ENCODE measurements around the gene KRTAP24-1. TPM values are rescaled to one million over a fixed set of nuclear protein-coding genes. Genes with fewer than 3 reads are reported as not detected.

The KRTAP24-1 gene, protein sequence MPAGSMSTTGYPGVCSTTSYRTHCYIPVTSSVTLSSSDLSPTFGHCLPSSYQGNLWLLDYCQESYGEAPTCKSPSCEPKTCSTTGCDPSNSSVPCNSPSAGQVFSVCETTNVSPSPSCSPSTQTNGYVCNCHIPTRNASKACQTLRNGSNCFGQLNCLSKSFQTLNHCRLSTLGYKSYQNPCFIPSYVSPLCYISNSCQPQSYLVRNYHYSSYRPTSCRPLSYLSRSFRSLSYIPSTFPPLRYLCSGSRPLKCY
- not detected in 2 replicates for total RNA-seq (2014; rRNA removed; shearing (Covaris generic))
- not detected in 2 replicates for polyA plus RNA-seq (2015; cell fraction: cytosol; rRNA removed)
- not detected in 2 replicates for polyA plus RNA-seq (2015; cell fraction: nucleus; rRNA removed)

DNA sequence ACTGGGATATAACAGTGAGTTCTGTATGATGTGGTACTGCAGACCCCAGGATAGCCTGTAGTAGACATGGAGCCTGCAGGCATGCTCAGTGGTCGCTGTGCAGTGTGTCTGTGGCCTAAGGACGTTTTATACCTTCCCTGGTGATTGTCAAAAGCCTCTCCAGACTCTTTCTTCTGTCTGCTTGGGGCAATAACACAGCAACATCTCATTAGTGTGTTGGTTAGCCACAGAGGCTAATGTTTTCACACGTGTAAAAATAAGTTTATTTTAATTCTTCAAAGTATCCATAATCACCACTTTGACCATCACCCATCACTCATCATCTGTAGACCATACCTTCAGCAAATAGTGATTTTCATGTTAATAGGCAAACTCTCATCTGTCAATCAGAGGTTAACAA, at the start of gene KRTAP24-1:
TSS of gene KRTAP24-1 (minus strand) at position 101 of the 400 bp plus-strand sequence. CDS start at position 83, 18 bp downstream.
- no peak for DNase-seq (ENCODE audit: low read depth)

DNA sequence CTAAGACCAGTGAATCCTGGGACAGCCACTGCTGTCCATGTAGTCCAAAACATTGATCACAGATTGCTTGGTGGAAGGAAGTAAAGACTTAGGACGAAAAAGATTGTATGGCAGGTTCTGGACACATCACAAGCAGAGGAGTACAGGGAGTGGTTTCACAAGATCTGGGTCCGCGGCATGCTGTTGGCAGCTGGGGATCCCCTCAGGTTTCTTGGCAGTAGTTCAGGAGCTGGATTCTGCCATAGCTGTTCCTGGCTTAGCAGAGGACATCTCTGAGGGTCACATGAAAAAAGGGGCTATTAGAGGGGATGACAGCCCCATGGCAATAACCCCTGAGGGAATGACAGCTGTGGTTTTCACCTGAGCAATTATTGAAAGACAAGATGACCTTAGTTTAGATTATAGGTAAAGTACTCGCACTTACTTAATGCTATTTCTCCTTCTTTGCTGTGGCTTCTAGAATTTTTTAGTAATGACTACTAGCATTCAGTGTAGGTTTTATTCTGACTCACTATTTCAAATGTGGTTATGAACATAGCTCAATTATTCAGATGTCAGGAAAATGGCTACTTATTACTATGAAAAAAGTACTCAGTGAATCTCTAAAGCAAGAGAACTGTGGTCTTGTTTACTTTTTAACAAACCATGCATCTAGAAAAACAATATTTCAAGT, 46.6 kb upstream of the KRTAP24-1 start:
- peak; percentile 8 for DNase-seq (ENCODE audit: low read depth)

DNA sequence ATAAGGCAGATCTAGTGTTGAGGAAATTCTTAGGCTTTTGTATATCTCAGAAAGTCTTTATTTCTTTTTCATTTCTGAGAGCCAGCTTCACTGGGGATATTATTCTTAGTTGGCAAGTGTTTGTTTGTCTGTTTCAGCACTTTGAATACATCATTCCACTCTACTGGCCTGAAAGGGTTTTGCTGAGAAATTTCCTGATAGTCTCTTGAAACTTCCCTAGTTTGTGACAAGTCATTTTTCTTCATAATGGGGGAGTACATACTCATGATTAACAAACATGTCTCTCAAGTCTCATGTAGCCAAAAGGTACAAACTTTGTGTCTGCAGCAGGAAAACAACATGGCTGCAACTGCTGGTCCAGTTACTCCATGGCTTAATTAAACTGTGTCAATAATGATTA, 43.6 kb upstream of the KRTAP24-1 start:
- no peak for DNase-seq (ENCODE audit: low read depth)

DNA sequence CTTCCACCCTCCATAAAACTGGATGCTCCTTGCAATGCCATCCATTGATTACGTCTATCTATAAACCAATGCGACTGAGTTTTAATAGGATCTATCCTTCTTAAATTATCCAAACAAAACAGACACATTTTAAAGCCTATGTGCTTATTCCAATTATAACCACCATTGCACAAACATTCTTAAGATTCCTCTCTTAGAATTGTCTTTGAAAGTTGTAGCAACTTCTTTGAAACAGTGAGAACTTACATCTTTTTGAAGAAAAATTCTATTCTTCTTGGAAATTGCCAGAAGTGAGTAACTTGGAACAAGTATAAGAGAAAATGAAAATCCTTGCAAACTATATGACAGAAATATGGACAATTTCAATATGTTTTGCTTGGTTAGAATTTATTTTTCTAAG, 37.5 kb upstream of the KRTAP24-1 start, which contains the start of gene KRTAP26-1:
TSS of gene KRTAP26-1 (minus strand) at position 101 of the 400 bp plus-strand sequence. CDS start 280 bp downstream, outside the sequence.
- DNase-seq (ENCODE audit: low read depth): no peak

DNA sequence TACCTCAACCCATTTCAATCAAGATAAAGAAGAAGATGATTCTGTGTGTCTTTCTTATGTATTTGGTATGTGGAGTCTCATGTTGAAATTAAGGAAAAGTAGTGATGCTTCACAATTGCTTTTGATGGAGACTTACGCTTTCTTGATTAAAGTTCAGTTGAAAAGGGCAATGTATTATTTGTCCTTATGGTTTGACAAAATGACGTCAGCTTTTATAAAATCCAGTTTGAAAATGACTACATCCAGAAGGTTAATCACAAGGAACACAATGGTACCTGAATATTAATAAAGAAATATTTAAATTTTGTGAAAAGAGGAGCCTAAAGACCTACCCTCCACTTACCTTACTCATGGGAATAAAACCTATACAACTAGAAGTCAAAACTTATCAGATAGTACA, 33.0 kb upstream of the KRTAP24-1 start:
- DNase-seq (ENCODE audit: low read depth): no peak

DNA sequence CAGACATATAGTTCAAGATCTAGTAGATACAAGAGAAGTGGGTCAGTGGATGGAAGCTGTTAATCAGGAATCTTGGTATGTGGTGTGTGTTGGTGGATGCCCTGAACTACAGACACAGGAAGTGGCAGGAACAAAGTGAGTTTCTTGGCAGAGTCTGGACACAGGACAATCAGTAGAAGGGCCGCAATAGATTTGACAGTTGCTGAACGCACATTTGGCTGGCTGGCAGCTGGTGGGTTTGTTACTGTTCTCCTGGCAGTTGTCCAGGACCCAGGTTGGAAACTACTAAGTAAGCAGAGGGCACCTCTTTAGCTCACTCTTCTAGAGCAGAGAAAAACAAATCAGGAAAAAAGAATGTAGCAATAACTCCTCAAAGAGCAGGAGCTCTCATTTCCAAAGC, 24.1 kb upstream of the KRTAP24-1 start:
- DNase-seq (ENCODE audit: low read depth): no peak

DNA sequence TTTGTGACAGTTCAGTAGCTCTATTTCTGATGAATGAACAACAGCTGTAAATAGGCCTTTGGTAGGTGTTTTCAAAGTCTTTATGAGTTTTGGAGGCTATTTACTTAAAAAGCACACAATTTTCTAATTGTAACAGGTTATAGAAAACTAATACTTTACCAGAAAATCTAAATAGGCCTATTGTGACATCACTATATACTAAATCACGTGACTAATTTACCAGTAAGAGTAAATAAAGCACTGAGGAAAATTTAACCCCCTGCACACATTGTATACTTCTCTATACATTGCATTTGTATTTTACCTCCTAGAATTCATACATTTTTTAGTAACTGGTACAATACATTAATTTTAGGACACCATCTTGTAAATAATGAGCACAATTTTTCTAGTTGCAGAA, 22.4 kb upstream of the KRTAP24-1 start:
- DNase-seq (ENCODE audit: low read depth): no peak

DNA sequence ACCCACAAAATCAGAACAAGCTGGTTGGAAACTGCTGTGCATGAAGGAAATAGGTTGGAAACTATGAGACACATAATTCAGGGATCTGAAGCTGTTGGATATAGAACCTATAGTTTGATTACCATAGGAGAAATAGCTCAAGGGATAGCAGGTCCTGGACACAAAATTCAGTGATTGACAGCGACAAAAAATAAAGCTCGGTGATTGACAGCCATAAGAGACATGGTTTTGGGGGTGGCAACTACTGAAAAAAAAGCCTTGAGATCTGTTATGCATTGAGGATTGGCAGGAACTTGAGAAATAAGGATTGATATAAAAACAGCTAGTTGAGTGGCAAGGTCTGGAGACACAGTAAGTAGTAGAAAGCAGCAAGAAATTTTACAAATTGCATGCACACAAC, 6.5 kb upstream of the KRTAP24-1 start, which contains the start of gene KRTAP25-1:
TSS of gene KRTAP25-1 (minus strand) at position 300 of the 400 bp plus-strand sequence. CDS start at position 276, 24 bp downstream.
- no peak for DNase-seq (ENCODE audit: low read depth)

DNA sequence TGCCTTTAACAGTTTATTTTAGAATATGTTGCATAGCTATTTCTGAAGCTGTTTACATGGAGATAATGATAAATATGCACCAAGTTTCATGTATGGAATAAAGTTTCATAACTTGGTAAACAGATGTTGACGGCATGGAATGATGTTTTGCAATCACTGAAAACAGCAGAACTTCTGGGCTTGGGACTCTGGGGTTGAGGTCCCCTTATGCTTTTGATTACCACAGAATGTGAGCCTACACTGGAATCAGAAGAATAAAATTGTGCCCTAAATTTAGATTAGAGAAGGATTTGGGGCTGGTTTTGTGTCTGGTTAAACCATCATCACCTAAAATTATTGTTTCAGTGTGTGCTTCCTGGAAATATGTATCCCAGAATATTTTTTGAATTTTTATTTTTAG, 11.1 kb downstream of the KRTAP24-1 start:
- DNase-seq (ENCODE audit: low read depth): no peak

DNA sequence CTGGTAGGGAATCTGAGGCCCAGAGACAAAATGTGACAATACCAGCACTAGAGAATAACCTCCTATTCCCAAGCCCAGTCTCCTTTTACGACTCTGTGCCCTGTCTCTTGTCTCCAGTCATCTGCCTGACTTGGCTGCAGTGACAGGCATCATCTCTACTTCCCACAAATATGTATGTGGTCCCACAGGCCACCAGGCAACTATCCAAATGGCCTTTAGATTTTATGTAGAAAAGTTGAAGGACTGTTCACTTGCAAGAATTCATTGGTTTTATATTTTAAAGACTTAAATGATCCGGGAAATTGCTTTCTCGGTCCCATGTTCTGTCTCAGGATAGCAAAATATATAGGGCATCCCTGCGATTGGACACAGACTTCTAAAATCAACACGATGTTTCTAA, 11.6 kb downstream of the KRTAP24-1 start:
- no peak for DNase-seq (ENCODE audit: low read depth)

DNA sequence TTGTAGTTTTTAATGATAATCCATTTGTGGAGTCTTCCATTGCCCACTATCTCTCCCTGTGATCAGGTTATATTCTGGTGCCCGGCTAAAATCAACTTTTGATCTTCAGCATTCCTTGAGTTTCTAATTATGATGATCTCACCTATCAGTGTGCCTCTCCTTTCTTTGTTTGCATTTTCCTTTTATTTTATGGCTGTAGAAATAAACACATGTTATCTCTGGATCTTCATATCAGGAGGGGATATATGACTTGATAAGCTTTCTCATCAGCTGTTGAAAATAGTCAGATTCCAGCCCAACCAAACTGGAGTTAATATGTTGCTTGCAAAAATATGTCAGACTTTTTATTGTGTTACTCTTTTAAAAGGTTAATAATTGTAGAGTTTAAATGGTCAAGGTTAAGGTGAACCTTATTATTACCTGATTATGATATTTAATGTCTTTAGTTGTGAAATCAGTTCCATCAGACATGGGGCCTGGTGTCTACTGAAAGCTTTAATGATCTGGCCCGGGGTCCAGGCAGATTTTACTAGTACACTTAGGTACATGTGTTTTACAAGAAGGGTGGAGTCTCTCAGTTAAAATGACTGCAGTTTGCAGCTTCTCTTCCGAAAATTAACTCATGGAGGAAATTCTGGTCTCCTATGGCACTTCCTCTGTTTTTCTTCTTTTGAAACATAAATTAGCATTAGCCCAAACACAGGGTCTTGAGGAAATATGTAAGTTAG, 12.8 kb downstream of the KRTAP24-1 start:
- DNase-seq (ENCODE audit: low read depth): no peak

DNA sequence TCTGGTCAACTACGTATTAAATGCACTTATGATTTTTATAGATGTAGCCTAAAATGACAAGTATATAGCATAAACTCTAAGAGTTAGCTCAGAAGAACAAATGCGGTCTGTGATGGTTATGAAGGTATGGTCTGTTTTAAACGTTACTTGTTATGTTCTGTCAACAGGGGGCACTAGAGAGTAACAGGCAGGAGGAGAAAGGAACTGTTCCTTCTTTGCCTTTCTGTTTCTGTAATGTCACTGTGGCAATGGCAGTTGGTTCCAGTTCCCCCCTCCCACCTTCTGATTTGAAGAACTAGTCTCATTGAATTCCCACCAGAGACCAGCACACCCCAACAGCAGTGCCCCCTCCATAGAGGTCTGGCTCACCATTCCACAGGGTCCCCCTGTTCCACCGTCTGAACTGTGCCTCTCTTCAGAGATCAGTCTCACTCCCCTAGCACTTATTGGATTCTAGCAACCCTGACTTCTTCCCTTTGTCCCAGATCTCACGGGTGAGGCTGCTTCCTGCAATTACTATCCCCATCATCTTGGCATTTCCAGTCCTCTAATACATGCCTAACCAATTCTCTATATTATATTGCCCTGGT, 14.0 kb downstream of the KRTAP24-1 start:
- peak; percentile 2 for DNase-seq (ENCODE audit: low read depth)

DNA sequence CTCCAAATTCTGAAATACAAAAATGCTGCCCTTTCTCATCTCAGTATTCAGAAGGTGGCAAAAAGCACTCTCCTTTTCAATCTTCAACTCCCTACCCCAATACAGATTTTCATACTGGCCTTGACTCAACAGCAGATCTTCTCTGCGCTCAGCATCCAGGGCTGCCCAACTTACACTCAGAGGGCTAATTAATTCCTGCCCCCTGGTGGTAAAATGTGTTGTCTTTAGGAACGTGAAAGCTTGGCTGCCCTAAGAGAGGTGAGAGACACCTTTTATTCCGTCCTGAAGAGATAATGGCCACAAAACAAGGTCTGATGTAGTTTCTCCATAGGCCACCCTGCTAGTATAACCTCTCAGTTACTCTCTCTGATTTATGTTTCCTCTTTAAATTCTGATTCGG, 25.0 kb downstream of the KRTAP24-1 start:
- peak; percentile 10 for DNase-seq (ENCODE audit: low read depth)

DNA sequence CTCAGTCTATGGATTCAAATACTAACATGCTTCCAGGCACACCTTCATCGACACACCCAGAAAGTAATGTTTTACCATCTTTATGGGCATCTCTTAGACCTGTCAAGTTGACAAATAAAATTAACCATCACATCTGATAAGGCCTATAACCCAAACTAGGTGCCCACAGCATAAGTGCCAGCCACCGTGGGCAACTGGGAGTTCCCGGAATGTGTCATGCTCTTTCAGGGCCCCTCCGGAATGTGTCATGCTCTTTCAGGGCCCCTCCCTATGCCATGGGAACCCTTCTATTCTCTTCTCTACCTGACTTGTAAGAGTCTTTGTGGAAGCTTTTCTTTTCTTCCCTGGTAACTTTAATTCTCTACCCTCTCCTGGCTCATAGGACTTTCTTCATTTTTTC, 26.6 kb downstream of the KRTAP24-1 start:
- DNase-seq (ENCODE audit: low read depth): no peak

DNA sequence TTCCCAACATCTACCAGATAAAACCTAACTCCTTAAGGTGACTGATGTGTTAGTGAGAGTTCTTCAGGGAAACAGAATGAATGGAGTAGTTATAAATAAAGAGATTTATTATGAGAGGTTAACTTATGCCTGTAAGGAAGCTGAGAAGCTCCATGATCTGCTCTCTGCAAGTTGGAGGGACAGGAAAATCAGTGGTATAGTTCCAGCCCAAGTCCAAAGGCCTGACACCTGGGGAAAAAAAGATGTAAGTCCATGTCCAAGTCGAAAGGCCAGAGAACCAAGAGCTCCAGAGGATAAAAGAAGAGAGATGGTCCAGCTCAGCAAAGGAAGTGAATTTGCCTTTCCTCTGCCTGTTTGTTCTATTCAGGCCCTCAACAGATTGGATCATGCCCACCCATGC, 27.1 kb downstream of the KRTAP24-1 start:
- no peak for DNase-seq (ENCODE audit: low read depth)

DNA sequence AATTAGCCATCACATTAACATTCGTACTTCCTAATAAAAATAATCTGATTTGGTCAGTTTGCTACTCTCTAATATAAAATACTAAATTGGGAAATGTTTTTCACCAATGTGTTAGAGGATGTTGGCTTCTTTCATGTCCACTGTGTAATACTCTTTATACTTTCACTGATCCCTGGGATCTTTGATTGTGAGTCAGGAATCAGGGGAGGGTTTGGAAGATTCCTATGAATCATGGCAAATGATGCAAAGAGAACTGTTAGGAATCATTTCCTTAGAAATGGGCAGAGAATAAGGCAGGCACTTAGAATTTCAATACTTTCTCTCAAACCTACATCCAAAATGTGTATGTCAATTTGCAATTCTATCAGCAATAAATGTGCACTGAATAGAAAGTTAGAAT, 31.0 kb downstream of the KRTAP24-1 start:
- DNase-seq (ENCODE audit: low read depth): no peak

DNA sequence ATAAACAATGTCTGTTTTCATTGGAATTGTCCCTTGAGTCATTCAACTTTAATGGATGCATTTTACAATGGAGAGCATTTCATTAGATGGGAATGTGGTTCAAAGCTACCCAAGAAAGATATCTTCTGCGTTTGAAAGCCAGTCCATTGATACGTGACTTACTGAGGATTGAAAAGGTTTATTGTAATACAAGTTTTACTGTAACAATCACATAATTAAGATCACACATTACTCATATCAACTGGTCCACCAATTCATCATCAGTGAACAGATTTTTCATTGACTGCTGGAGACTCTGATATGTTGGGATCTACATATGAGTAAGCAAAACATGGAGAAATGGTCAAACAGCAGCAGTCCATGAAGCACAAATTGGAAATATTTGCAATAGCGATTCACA, 32.8 kb downstream of the KRTAP24-1 start:
- no peak for DNase-seq (ENCODE audit: low read depth)

DNA sequence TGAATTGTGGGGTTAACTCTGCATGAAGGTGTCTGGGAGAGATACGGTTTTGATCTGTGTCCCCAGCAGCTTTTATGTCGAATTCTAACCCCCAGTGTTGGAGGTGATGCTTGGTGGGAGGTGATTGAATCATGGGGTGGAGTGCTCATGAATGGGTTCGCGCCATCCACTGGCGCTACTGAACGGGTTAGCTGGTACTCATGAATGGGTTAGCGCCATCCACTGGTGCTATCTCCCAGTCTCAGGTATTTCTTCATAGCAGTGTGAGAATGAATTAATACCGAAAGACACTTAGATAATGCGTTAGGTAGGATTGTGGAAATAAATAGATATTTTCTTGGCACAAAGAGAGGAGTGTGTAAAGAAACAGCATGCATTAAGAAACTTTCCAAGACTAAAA, 33.9 kb downstream of the KRTAP24-1 start:
- no peak for DNase-seq (ENCODE audit: low read depth)

DNA sequence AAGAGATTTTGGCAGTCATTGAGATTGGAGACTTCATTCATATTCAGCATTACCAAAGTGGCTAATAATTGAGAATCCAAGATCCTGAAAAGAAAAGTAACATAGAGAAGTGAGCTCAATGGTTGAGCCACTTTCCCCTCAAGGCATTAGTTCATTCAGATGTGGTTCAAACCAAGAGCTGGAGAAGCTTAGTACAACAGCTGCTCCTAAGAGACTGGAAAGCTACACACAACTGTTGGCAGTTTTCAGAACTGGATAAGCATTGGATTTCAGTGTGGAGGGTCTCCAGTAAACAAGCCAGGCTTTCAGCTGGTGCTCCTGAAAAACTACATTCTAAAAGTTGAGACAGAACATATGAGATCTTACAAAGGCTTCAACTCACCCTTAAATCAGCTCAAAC, 37.7 kb downstream of the KRTAP24-1 start:
- DNase-seq (ENCODE audit: low read depth): no peak

DNA sequence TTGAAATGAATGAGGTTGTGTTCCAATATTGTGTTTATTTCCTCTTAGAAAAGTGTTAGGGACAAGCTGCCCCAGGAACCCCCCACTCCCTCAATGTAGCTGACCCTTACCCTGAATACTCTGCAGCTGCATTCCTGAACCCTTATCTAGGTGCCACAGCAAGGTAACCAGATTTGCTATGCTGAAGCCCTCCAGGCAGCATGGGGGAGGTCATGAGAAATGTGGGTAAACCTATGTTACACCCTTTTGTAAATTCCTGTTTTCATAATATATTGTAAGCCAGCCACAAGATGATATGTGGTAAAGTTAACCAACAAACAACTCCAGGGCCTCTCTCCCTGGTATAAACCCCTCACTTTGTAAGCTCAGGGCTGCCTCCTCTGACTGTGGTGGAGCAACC, 39.1 kb downstream of the KRTAP24-1 start:
- DNase-seq (ENCODE audit: low read depth): no peak

DNA sequence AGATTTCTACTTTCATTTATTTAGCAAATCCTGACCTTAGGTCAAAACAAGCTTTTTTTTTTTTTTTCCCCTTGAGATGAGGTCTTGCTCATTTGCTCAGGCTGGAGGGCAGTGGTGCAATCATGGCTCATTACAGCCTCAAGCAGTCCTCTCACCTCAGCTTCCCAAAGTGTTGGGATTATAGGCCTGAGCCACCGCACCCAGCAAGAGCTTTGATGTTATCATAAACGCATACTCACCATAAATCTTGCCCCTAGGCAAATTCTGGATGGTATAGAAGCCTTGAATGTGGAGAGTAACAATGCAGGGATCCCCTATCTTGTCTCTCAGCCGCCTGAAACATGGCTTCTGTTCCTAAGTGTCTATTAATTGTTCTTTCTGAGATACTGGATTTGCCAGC, 42.1 kb downstream of the KRTAP24-1 start:
- no peak for DNase-seq (ENCODE audit: low read depth)

DNA sequence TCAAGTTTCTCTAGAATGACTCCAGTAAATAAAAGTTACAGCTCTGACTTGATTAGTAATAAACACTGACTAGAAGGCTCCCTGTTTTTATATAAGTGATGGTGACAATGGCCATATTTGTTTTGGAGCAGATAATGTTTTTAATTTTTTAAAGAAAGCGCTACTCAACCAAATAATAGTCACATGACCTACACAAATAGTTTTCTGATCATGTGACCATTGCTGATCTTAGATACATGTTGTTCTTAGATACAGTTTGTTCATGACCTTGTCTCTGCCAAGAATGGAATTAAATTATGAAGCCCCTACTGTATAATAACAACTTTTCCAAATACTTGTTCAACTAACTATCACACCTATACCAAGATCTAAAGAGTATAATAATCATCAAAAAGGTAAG, 44.6 kb downstream of the KRTAP24-1 start:
- no peak for DNase-seq (ENCODE audit: low read depth)
